Osteoblast (primary cell): ENCODE results near the gene MAP3K10. TPM values are rescaled to one million over a fixed set of nuclear protein-coding genes. Genes with fewer than 3 reads are reported as not detected.

Source experiments
- DNase-seq: peaks from one replicate; pipeline ENCODE4 v3.0.0; 2011; ENCODE audit warnings: low spot score, mixed read lengths; ENCODE audit not compliant: insufficient read length; ENCODE audit errors: missing footprints
- H2AFZ ChIP-seq: 2 replicates; pipeline ENCODE4 v1.6.0; 2011; ENCODE audit warnings: mild to moderate bottlenecking, low read length
- H3K27ac ChIP-seq: 2 replicates; pipeline ENCODE4 v1.5.1; 2011; ENCODE audit warnings: mild to moderate bottlenecking, low read depth, low read length, moderate library complexity
- H3K27me3 ChIP-seq: 2 replicates; pipeline ENCODE4 v1.6.0; 2012; ENCODE audit warnings: mild to moderate bottlenecking, control low read depth, inconsistent platforms, low read length, moderate library complexity; ENCODE audit not compliant: insufficient read depth
- H3K36me3 ChIP-seq: 2 replicates; pipeline ENCODE4 v1.5.1; 2011; ENCODE audit warnings: mild to moderate bottlenecking, low read length, control low read depth, moderate library complexity; ENCODE audit not compliant: insufficient read depth
- H3K4me1 ChIP-seq: 2 replicates; pipeline ENCODE4 v1.5.1; 2011; ENCODE audit warnings: mild to moderate bottlenecking, low read length, control low read depth, moderate library complexity; ENCODE audit not compliant: insufficient read depth
- H3K4me2 ChIP-seq: 2 replicates; pipeline ENCODE4 v1.6.0; 2011; ENCODE audit warnings: mild to moderate bottlenecking, low read length; ENCODE audit not compliant: insufficient read depth
- H3K4me3 ChIP-seq: fragments of 200-600 bp; sonication (generic); 3 replicates; pipeline ENCODE4 v1.5.1; 2012; ENCODE audit warnings: mild to moderate bottlenecking, low read length, inconsistent platforms; ENCODE audit not compliant: insufficient read depth
- H3K79me2 ChIP-seq: 2 replicates; pipeline ENCODE4 v1.6.0; 2012; ENCODE audit warnings: mild to moderate bottlenecking, low read length, control low read depth, inconsistent platforms; ENCODE audit not compliant: insufficient read depth
- H3K9me3 ChIP-seq: 2 replicates; pipeline ENCODE4 v1.5.1; 2011; ENCODE audit warnings: low read depth, low read length, control low read depth
- H4K20me1 ChIP-seq: 2 replicates; pipeline ENCODE4 v1.6.0; 2012; ENCODE audit warnings: mild to moderate bottlenecking, low read length, control low read depth; ENCODE audit not compliant: insufficient read depth
- CTCF ChIP-seq: IDR thresholded peaks from 2 replicates; pipeline ENCODE4 v1.5.1; 2011; ENCODE audit warnings: mild to moderate bottlenecking, low read depth, low read length, moderate library complexity; ENCODE audit errors: extremely low read depth
- total RNA-seq: library from RNA; depleted of rRNA; stranded (reverse); fragments of >200 nt; gene quantifications from 2 replicates; pipeline ENCODE4 v1.2.3, GENCODE V29; 2012

MAP3K10 gene
- total RNA-seq, 1 donor, result 9.8 TPM

- no peak overlapping the region for H2AFZ ChIP-seq
- H3K4me2 ChIP-seq, result no peak overlapping the region
- H3K79me2 ChIP-seq, result peaks cover 51% of the 10 kb centered on the region
- no peaks in the 10 kb centered on the region for H3K4me1 ChIP-seq
- no peak for TF ChIP-seq CTCF
- H3K36me3 ChIP-seq, result peaks cover 44% of the 10 kb centered on the region
- DNase-seq, result no peak
- H4K20me1 ChIP-seq, result peaks cover 43% of the 10 kb centered on the region
- H3K9me3 ChIP-seq, result no peaks in the 10 kb centered on the region
- no peaks in the 10 kb centered on the region for H3K27me3 ChIP-seq
- no peak overlapping the region for H3K27ac ChIP-seq
- no peak overlapping the region for H3K4me3 ChIP-seq
These were observed 61.2 kb downstream of the MAP3K10 start for GRCh38 chr19:40252395-40252794.

- peaks cover 51% of the 10 kb centered on the region for H3K79me2 ChIP-seq
- H3K36me3 ChIP-seq, result peaks cover 44% of the 10 kb centered on the region
- TF ChIP-seq CTCF, result no peak
These were observed 62.4 kb downstream of the MAP3K10 start for GRCh38 chr19:40253611-40254092.

GRCh38 chr19:40254714-40255418 is 63.6 kb downstream of the MAP3K10 start:
- H3K9me3 ChIP-seq, result no peaks in the 10 kb centered on the region
- H2AFZ ChIP-seq, result no peak overlapping the region
- no peak overlapping the region for H3K4me2 ChIP-seq
- TF ChIP-seq CTCF, result no peak
- peaks cover 60% of the 10 kb centered on the region for H3K79me2 ChIP-seq
- H3K4me1 ChIP-seq, result no peaks in the 10 kb centered on the region
- H3K27ac ChIP-seq, result no peak overlapping the region
- DNase-seq, result peak; percentile 26
- no peak overlapping the region for H3K4me3 ChIP-seq
- peaks cover 43% of the 10 kb centered on the region for H3K36me3 ChIP-seq
- peaks cover 53% of the 10 kb centered on the region for H4K20me1 ChIP-seq
- H3K27me3 ChIP-seq, result no peaks in the 10 kb centered on the region

More at GRCh38 chr19:40253611-40254092, 62.4 kb downstream of the MAP3K10 start:
- Histone ChIP-seq H3K4me3 (no peak overlapping the region), H3K4me2 (no peak overlapping the region), H3K27me3 (no peaks in the 10 kb centered on the region), H3K27ac (no peak overlapping the region), H3K9me3 (no peaks in the 10 kb centered on the region), H4K20me1 (peaks cover 48% of the 10 kb centered on the region), H3K4me1 (no peaks in the 10 kb centered on the region), H2AFZ (no peak overlapping the region)
- no peak for DNase-seq

GRCh38 chr19:40255619-40256166 is 64.5 kb downstream of the MAP3K10 start:
- DNase-seq, result peak; percentile 26
- no peaks in the 10 kb centered on the region for H3K9me3 ChIP-seq
- no peaks in the 10 kb centered on the region for H3K4me1 ChIP-seq
- H2AFZ ChIP-seq, result no peak overlapping the region
- H3K27ac ChIP-seq, result no peak overlapping the region
- peaks cover 61% of the 10 kb centered on the region for H3K79me2 ChIP-seq
- TF ChIP-seq CTCF, result no peak
- no peaks in the 10 kb centered on the region for H3K27me3 ChIP-seq
- no peak overlapping the region for H3K4me3 ChIP-seq
- H4K20me1 ChIP-seq, result peaks cover 51% of the 10 kb centered on the region
- H3K36me3 ChIP-seq, result peaks cover 40% of the 10 kb centered on the region
- H3K4me2 ChIP-seq, result no peak overlapping the region
